NT2/D1 (cell line): Measurements from ENCODE around the gene MS4A2.

ENCODE experiments used
- DNase-seq: peaks from one replicate; pipeline ENCODE4 v3.0.0-alpha.2; 2011; ENCODE audit warnings: low read depth, low spot score
- H3K27me3 ChIP-seq: 2 replicates; pipeline ENCODE4 v1.6.0; 2011; ENCODE audit warnings: mild to moderate bottlenecking; ENCODE audit not compliant: insufficient read length, insufficient read depth
- H3K36me3 ChIP-seq: 2 replicates; pipeline ENCODE4 v1.6.1; 2011; ENCODE audit warnings: mild to moderate bottlenecking, low read length, mixed read lengths; ENCODE audit not compliant: insufficient read depth, insufficient read length
- H3K4me1 ChIP-seq: 2 replicates; pipeline ENCODE4 v1.5.1; 2011; ENCODE audit not compliant: insufficient read depth, insufficient read length
- H3K4me3 ChIP-seq: 2 replicates; pipeline ENCODE4 v1.5.1; 2011; ENCODE audit warnings: low read depth; ENCODE audit not compliant: insufficient read length
- H3K9ac ChIP-seq: 2 replicates; pipeline ENCODE4 v1.6.0; 2011; ENCODE audit warnings: low read depth; ENCODE audit not compliant: insufficient read length
- H3K9me3 ChIP-seq: 2 replicates; pipeline ENCODE4 v1.5.1; 2011; ENCODE audit warnings: mild to moderate bottlenecking, low read length; ENCODE audit not compliant: insufficient read depth
- SUZ12 ChIP-seq: IDR thresholded peaks from 2 replicates; pipeline ENCODE4 v1.6.1; 2011; ENCODE audit not compliant: insufficient read length, insufficient read depth; ENCODE audit errors: extremely low read depth
- YY1 ChIP-seq: IDR thresholded peaks from 2 replicates; pipeline ENCODE4 v1.6.1; 2011; ENCODE audit not compliant: insufficient read length, insufficient read depth
- ZNF274 ChIP-seq: IDR thresholded peaks from 2 replicates; pipeline ENCODE4 v1.6.1; 2011; ENCODE audit warnings: mild to moderate bottlenecking, low read depth, low read length

The MS4A2 gene

DNA sequence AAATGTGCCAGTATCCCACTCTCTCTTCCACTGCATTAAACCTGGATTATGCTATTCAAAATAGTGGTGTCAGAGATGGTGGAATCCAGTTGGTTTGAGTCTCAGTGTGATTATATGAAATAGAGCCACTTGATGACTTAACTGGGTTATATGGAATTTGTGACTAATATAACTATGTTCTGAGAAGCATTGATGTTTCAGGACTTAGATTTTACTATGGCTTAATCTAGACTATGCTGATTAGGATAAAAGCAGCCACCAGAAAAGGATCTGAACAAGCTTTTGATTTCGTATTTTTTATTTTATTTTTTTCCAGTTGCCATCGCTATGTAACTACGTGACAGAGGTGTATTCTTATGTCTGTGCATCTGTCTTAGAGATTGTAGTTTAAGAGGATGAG lies 55.3 kb downstream of the MS4A2 start:
- no peak for TF ChIP-seq SUZ12
- no peak for TF ChIP-seq YY1
- H3K9me3 ChIP-seq: no peaks in the 10 kb centered on the region
- no peaks in the 10 kb centered on the region for H3K27me3 ChIP-seq
- no peaks in the 10 kb centered on the region for H3K36me3 ChIP-seq
- no peak for DNase-seq
- no peak overlapping the region for H3K9ac ChIP-seq
- no peak overlapping the region for H3K4me3 ChIP-seq
- H3K4me1 ChIP-seq: no peaks in the 10 kb centered on the region

- H3K9ac ChIP-seq: no peak overlapping the region
- H3K27me3 ChIP-seq: no peaks in the 10 kb centered on the region
- H3K4me3 ChIP-seq: no peak overlapping the region
- H3K4me1 ChIP-seq: no peaks in the 10 kb centered on the region
- no peaks in the 10 kb centered on the region for H3K36me3 ChIP-seq
- H3K9me3 ChIP-seq: no peaks in the 10 kb centered on the region
- TF ChIP-seq SUZ12: no peak
- TF ChIP-seq YY1: no peak
- no peak for TF ChIP-seq ZNF274
- DNase-seq: no peak
Observed at GRCh38 chr11:60145677-60146076, 57.2 kb downstream of the MS4A2 start.
